Mammary epithelial cell (primary cell): ENCODE results near the gene RETSAT.

ENCODE experiments used
- EZH2 ChIP-seq: IDR thresholded peaks from 2 replicates; pipeline ENCODE4 v1.6.1; 2012; ENCODE audit warnings: low read length, inconsistent platforms, borderline replicate concordance
- TF ChIP-seq, protein P1 (sequence below), 2 donors: IDR thresholded peaks in 1 of 2; conservative IDR thresholded peaks in 1 of 2; 2 replicates each; pipeline ENCODE4 v1.5.1; 2011 to 2012; ENCODE audit warnings: inconsistent platforms in 2 of 2, low read length in 2 of 2, mild to moderate bottlenecking in 2 of 2, control low read depth in 1 of 2, low read depth in 1 of 2; ENCODE audit not compliant: insufficient read depth in 1 of 2; ENCODE audit errors: extremely low read depth in 1 of 2

GRCh38 chr2:85310330-85310729, 44.0 kb downstream of the RETSAT start:
- TF ChIP-seq, protein P1, sequence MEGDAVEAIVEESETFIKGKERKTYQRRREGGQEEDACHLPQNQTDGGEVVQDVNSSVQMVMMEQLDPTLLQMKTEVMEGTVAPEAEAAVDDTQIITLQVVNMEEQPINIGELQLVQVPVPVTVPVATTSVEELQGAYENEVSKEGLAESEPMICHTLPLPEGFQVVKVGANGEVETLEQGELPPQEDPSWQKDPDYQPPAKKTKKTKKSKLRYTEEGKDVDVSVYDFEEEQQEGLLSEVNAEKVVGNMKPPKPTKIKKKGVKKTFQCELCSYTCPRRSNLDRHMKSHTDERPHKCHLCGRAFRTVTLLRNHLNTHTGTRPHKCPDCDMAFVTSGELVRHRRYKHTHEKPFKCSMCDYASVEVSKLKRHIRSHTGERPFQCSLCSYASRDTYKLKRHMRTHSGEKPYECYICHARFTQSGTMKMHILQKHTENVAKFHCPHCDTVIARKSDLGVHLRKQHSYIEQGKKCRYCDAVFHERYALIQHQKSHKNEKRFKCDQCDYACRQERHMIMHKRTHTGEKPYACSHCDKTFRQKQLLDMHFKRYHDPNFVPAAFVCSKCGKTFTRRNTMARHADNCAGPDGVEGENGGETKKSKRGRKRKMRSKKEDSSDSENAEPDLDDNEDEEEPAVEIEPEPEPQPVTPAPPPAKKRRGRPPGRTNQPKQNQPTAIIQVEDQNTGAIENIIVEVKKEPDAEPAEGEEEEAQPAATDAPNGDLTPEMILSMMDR (conservative IDR thresholded peaks at IDR 0.05 in 1 of 2, IDR thresholded peaks at IDR 0.05 in 1 of 2; ENCODE audit: extremely low read depth in 1 of 2, insufficient read depth in 1 of 2, low read depth in 1 of 2, low read length in 2 of 2), result no peak
- TF ChIP-seq EZH2, result no peak
